GM19025 (cell line): Measurements from ENCODE around the gene SRD5A3.

ENCODE experiments used
- ATAC-seq: cut with Tn5 transposase; IDR thresholded peaks from one replicate; pipeline ENCODE4 v1.9.1; 2021; ENCODE audit warnings: mild to moderate bottlenecking, low read depth, moderate library complexity; ENCODE audit not compliant: unreplicated experiment

The SRD5A3 gene

GRCh38 chr4:55399581-55399980 lies 53.5 kb downstream of the SRD5A3 start:
- no peak for ATAC-seq

- no peak for ATAC-seq
Measured at GRCh38 chr4:55405073-55405472, 59.0 kb downstream of the SRD5A3 start.

GRCh38 chr4:55406545-55406944 lies 60.5 kb downstream of the SRD5A3 start:
- ATAC-seq = no peak

GRCh38 chr4:55407119-55407518 lies 61.1 kb downstream of the SRD5A3 start:
- no peak for ATAC-seq

- ATAC-seq = no peak
Measured at GRCh38 chr4:55407764-55408163, 61.7 kb downstream of the SRD5A3 start.

- ATAC-seq = peak; percentile 59
Measured at GRCh38 chr4:55409468-55410171, 63.6 kb downstream of the SRD5A3 start.

GRCh38 chr4:55410431-55410830 lies 64.4 kb downstream of the SRD5A3 start:
- no peak for ATAC-seq

- ATAC-seq = no peak
Measured at GRCh38 chr4:55411621-55412020, 65.6 kb downstream of the SRD5A3 start.

- ATAC-seq = no peak
Measured at GRCh38 chr4:55416176-55416575, 70.1 kb downstream of the SRD5A3 start.
